ENCODE measurements around the gene DOCK9. TPM values are rescaled to one million over a fixed set of nuclear protein-coding genes. Genes with fewer than 3 reads are reported as not detected.
A peak's percentile ranks its signal among the peaks of the same experiment; 100 is the strongest.

The DOCK9 gene
- total and polyA plus RNA-seq, 2 experiments from 2014 or later: 8.5 to 57.7 TPM

DNA sequence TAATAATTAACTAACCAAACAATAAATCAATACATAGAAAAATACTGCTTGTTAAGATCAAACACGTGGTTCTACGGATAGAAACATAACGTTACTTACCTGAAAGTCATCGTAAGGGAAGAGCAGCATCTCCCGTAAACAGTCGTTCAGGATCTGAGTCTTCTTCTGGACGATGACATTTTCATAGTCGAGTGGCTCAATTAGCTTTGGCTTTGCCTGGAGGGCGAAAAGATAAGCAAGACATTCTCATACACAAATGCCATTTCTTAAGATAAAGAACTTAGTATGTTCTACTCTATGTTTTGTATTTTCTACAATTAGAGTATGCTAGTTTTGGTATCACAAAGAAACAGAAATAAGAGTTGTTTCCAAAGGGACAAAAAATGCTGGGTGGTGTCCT lies 22.5 kb downstream of the DOCK9 start (continued):
- TF ChIP-seq, protein P1, sequence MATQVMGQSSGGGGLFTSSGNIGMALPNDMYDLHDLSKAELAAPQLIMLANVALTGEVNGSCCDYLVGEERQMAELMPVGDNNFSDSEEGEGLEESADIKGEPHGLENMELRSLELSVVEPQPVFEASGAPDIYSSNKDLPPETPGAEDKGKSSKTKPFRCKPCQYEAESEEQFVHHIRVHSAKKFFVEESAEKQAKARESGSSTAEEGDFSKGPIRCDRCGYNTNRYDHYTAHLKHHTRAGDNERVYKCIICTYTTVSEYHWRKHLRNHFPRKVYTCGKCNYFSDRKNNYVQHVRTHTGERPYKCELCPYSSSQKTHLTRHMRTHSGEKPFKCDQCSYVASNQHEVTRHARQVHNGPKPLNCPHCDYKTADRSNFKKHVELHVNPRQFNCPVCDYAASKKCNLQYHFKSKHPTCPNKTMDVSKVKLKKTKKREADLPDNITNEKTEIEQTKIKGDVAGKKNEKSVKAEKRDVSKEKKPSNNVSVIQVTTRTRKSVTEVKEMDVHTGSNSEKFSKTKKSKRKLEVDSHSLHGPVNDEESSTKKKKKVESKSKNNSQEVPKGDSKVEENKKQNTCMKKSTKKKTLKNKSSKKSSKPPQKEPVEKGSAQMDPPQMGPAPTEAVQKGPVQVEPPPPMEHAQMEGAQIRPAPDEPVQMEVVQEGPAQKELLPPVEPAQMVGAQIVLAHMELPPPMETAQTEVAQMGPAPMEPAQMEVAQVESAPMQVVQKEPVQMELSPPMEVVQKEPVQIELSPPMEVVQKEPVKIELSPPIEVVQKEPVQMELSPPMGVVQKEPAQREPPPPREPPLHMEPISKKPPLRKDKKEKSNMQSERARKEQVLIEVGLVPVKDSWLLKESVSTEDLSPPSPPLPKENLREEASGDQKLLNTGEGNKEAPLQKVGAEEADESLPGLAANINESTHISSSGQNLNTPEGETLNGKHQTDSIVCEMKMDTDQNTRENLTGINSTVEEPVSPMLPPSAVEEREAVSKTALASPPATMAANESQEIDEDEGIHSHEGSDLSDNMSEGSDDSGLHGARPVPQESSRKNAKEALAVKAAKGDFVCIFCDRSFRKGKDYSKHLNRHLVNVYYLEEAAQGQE (IDR thresholded peaks at IDR 0.05; ENCODE audit: unreplicated experiment): no peak
- TF ChIP-seq POLR2AphosphoS5 (IDR thresholded peaks at IDR 0.05; ENCODE audit: low read depth) (no peak), STAT1 (IDR thresholded peaks at IDR 0.05; ENCODE audit: unreplicated experiment) (no peak), ZNF331 (CRISPR knock-in tag; IDR thresholded peaks at IDR 0.05; ENCODE audit: low read depth) (no peak), EZH2phosphoT487 (IDR thresholded peaks at IDR 0.05; ENCODE audit: unreplicated experiment) (no peak), CREB1 (CRISPR knock-in tag; IDR thresholded peaks at IDR 0.05; ENCODE audit: low read depth) (no peak), EZH2 (IDR thresholded peaks at IDR 0.05; ENCODE audit: low read depth, unreplicated experiment) (no peak), NANOG (IDR thresholded peaks at IDR 0.05; ENCODE audit: borderline replicate concordance) (no peak)
- TF ChIP-seq, protein P2, sequence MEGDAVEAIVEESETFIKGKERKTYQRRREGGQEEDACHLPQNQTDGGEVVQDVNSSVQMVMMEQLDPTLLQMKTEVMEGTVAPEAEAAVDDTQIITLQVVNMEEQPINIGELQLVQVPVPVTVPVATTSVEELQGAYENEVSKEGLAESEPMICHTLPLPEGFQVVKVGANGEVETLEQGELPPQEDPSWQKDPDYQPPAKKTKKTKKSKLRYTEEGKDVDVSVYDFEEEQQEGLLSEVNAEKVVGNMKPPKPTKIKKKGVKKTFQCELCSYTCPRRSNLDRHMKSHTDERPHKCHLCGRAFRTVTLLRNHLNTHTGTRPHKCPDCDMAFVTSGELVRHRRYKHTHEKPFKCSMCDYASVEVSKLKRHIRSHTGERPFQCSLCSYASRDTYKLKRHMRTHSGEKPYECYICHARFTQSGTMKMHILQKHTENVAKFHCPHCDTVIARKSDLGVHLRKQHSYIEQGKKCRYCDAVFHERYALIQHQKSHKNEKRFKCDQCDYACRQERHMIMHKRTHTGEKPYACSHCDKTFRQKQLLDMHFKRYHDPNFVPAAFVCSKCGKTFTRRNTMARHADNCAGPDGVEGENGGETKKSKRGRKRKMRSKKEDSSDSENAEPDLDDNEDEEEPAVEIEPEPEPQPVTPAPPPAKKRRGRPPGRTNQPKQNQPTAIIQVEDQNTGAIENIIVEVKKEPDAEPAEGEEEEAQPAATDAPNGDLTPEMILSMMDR (conservative IDR thresholded peaks at IDR 0.05; ENCODE audit: low read depth in 2 of 2): no peak
- TF ChIP-seq, protein P3, sequence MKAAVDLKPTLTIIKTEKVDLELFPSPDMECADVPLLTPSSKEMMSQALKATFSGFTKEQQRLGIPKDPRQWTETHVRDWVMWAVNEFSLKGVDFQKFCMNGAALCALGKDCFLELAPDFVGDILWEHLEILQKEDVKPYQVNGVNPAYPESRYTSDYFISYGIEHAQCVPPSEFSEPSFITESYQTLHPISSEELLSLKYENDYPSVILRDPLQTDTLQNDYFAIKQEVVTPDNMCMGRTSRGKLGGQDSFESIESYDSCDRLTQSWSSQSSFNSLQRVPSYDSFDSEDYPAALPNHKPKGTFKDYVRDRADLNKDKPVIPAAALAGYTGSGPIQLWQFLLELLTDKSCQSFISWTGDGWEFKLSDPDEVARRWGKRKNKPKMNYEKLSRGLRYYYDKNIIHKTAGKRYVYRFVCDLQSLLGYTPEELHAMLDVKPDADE (IDR thresholded peaks at IDR 0.05): no peak

DNA sequence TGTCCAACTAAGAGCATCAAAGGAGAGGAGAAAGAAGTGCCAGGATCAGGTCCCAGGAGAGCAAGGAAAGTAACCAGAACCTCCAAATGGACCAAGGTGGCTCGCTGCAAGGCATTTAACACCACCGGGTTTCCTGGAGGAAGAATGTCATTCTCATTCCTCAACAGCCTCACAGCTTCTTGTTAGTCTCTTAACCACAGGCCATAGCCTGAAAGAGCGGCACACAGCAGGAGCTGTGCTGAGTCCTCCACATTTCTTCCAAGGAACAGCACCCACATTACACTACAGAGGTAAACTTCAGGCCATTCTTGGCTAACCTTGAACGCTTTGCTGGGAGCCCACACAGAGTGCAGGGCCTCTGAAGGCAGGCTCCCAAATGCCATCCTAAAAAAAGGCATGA lies 23.6 kb downstream of the DOCK9 start:
- no peak overlapping the region for H3K4me3 ChIP-seq
- Mint-ChIP-seq H3K36me3 (ENCODE audit: low read depth) (no peaks in the 10 kb centered on the region), H3K27me3 (ENCODE audit: insufficient read depth, low read depth, poor library complexity) (peaks cover 3% of the 10 kb centered on the region), H3K27ac (no peak overlapping the region; the same call in 1 of the 2 replicates), H3K4me3 (no peak overlapping the region), H3K9me3 (no peaks in the 10 kb centered on the region), H3K4me1 (peaks cover 18% of the 10 kb centered on the region)
- ATAC-seq: peak; percentile 94
- no peaks in the 10 kb centered on the region for H3F3A ChIP-seq (replicated peaks; ENCODE audit: low read depth)
- no peak overlapping the region for H2AFZ ChIP-seq
- no peaks in the 10 kb centered on the region for H3K79me2 ChIP-seq (replicated peaks; ENCODE audit: insufficient read depth)
- no peaks in the 10 kb centered on the region for H3K27me3 ChIP-seq (ENCODE audit: insufficient read depth)
- DNase-seq (ENCODE audit: low spot score): peak; percentile 66
- H3K27ac ChIP-seq (ENCODE audit: low read depth): 0 out of 2 replicates have a peak overlapping the region, but pooled peaks have one; percentile 34
- H4K20me1 ChIP-seq (replicated peaks; ENCODE audit: insufficient read depth): no peaks in the 10 kb centered on the region
- no peak overlapping the region for H3K4me2 ChIP-seq
- H3K9me2 ChIP-seq (ENCODE audit: insufficient read depth): no peaks in the 10 kb centered on the region
- no peaks in the 10 kb centered on the region for H3K36me3 ChIP-seq (ENCODE audit: insufficient read depth)
- no peaks in the 10 kb centered on the region for H3K4me1 ChIP-seq (ENCODE audit: insufficient read depth)
- TF ChIP-seq, protein P4, sequence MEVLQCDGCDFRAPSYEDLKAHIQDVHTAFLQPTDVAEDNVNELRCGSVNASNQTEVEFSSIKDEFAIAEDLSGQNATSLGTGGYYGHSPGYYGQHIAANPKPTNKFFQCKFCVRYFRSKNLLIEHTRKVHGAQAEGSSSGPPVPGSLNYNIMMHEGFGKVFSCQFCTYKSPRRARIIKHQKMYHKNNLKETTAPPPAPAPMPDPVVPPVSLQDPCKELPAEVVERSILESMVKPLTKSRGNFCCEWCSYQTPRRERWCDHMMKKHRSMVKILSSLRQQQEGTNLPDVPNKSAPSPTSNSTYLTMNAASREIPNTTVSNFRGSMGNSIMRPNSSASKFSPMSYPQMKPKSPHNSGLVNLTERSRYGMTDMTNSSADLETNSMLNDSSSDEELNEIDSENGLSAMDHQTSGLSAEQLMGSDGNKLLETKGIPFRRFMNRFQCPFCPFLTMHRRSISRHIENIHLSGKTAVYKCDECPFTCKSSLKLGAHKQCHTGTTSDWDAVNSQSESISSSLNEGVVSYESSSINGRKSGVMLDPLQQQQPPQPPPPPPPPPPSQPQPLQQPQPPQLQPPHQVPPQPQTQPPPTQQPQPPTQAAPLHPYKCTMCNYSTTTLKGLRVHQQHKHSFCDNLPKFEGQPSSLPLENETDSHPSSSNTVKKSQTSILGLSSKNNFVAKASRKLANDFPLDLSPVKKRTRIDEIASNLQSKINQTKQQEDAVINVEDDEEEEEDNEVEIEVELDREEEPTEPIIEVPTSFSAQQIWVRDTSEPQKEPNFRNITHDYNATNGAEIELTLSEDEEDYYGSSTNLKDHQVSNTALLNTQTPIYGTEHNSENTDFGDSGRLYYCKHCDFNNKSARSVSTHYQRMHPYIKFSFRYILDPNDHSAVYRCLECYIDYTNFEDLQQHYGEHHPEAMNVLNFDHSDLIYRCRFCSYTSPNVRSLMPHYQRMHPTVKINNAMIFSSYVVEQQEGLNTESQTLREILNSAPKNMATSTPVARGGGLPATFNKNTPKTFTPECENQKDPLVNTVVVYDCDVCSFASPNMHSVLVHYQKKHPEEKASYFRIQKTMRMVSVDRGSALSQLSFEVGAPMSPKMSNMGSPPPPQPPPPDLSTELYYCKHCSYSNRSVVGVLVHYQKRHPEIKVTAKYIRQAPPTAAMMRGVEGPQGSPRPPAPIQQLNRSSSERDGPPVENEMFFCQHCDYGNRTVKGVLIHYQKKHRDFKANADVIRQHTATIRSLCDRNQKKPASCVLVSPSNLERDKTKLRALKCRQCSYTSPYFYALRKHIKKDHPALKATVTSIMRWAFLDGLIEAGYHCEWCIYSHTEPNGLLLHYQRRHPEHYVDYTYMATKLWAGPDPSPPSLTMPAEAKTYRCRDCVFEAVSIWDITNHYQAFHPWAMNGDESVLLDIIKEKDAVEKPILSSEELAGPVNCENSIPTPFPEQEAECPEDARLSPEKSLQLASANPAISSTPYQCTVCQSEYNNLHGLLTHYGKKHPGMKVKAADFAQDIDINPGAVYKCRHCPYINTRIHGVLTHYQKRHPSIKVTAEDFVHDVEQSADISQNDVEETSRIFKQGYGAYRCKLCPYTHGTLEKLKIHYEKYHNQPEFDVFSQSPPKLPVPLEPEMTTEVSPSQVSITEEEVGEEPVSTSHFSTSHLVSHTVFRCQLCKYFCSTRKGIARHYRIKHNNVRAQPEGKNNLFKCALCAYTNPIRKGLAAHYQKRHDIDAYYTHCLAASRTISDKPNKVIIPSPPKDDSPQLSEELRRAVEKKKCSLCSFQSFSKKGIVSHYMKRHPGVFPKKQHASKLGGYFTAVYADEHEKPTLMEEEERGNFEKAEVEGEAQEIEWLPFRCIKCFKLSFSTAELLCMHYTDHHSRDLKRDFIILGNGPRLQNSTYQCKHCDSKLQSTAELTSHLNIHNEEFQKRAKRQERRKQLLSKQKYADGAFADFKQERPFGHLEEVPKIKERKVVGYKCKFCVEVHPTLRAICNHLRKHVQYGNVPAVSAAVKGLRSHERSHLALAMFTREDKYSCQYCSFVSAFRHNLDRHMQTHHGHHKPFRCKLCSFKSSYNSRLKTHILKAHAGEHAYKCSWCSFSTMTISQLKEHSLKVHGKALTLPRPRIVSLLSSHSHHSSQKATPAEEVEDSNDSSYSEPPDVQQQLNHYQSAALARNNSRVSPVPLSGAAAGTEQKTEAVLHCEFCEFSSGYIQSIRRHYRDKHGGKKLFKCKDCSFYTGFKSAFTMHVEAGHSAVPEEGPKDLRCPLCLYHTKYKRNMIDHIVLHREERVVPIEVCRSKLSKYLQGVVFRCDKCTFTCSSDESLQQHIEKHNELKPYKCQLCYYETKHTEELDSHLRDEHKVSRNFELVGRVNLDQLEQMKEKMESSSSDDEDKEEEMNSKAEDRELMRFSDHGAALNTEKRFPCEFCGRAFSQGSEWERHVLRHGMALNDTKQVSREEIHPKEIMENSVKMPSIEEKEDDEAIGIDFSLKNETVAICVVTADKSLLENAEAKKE (CRISPR knock-in tag; IDR thresholded peaks at IDR 0.05): peak; percentile 66; the same call in 1 of the 2 replicates
- TF ChIP-seq NANOG (IDR thresholded peaks at IDR 0.05; ENCODE audit: borderline replicate concordance): no peak
- TF ChIP-seq ZNF331 (CRISPR knock-in tag; IDR thresholded peaks at IDR 0.05; ENCODE audit: low read depth): no peak
- TF ChIP-seq ZNF114 (CRISPR knock-in tag; IDR thresholded peaks at IDR 0.05): no peak
